Lower leg skin (tissue), 4 donors: Measurements from ENCODE around the gene CRACR2A. TPM values are rescaled to one million over a fixed set of nuclear protein-coding genes. Genes with fewer than 3 reads are reported as not detected.

Experiments used
- DNase-seq, 2 donors: peaks; one replicate each; pipeline ENCODE4 v3.0.0-alpha.2; 2019; ENCODE audit warnings: low spot score in 2 of 2
- H3K4me3 ChIP-seq: fragments of 200-600 bp; sonication (generic); 2 replicates; pipeline ENCODE4 v1.5.1; 2017; ENCODE audit warnings: mild to moderate bottlenecking, low read depth; ENCODE audit not compliant: poor library complexity, severe bottlenecking
- CTCF ChIP-seq, 3 donors: fragments of 450-650 bp; IDR thresholded peaks; one replicate each; pipeline ENCODE4 v1.5.1; 2016; ENCODE audit warnings: antibody characterized with exemption in 3 of 3, mild to moderate bottlenecking in 3 of 3, moderate library complexity in 2 of 3
- POLR2A ChIP-seq, 2 donors: fragments of 450-650 bp; IDR thresholded peaks; one replicate each; pipeline ENCODE4 v1.6.1; 2016 to 2017; ENCODE audit warnings: antibody characterized with exemption in 2 of 2, mild to moderate bottlenecking in 1 of 2, moderate library complexity in 1 of 2
- WGBS, 2 donors: methylation state at CpG; one replicate each; pipeline ENCODE4 v1.1.5; 2018; 5-methylcytosine and 5-hydroxymethylcytosine counted together
- intact Hi-C: fragments of 100-400 bp; cut with DNase I; formaldehyde crosslinking; loops from one replicate; pipeline ENCODE4 v1.15.0; 2023; ENCODE audit warnings: low total_unique reads
- total RNA-seq, 4 donors: library from RNA; depleted of rRNA; stranded (reverse); fragments of >200 nt; gene quantifications; one replicate each; pipeline ENCODE4 v1.1.0, GENCODE V29; 2016

The CRACR2A gene
- total RNA-seq, 4 donors from 2014 or later = 1.4 to 14.4 (median 6.6) TPM

GRCh38 chr12:3732901-3733300, 20.0 kb downstream of the CRACR2A start:
- 69 to 83% methylated on average over 4 of the region's 4 CpGs for WGBS, 2 donors
- TF ChIP-seq CTCF (IDR thresholded peaks at IDR 0.05) (no peak), POLR2A (IDR thresholded peaks at IDR 0.05) (no peak)
- DNase-seq = no peak
- intact Hi-C loops = no loop called here
- H3K4me3 ChIP-seq = no peak overlapping the region

DNA sequence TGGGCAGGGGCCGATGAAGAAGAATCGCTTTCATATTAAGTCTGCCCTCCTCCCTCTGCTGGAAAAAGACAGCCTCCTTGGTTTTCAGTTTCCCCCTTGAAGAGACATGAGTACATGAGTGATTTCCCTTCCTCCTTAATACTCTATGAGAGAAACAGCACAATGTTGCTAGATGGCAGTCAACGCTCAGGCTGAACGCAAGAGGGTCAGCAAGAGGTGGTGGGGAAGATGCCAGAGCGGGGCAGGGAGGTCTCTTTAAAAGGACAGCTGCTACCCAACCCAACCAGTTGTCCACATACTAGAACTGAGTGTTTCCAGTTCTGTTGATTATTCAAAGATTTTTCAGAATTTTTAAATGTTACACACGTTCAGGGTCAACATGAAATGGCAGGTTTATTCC, 22.8 kb downstream of the CRACR2A start:
- peak in 1 of 2 donors; percentile 40 for DNase-seq
- no peak for TF ChIP-seq POLR2A (IDR thresholded peaks at IDR 0.05)
- no peak for TF ChIP-seq CTCF (IDR thresholded peaks at IDR 0.05)
- WGBS, 2 donors = 87 to 94% methylated on average over 6 of the region's 6 CpGs
- intact Hi-C loops = no loop called here
- H3K4me3 ChIP-seq = no peak overlapping the region

GRCh38 chr12:3728686-3729085, 24.2 kb downstream of the CRACR2A start:
- 82 to 84% methylated on average over 6 of the region's 6 CpGs for WGBS, 2 donors
- no peak for TF ChIP-seq CTCF (IDR thresholded peaks at IDR 0.05)
- DNase-seq = peak in 1 of 2 donors; percentile 58
- H3K4me3 ChIP-seq = no peak overlapping the region
- intact Hi-C loops = loop anchor here (5.0 kb wide), 1 partner anchor 1836 kb away; no protein-coding TSS in a partner anchor

GRCh38 chr12:3727877-3728632, 24.9 kb downstream of the CRACR2A start:
- intact Hi-C loops = loop anchor here (5.0 kb wide), 1 partner anchor 1836 kb away; no protein-coding TSS in a partner anchor
- no peak for DNase-seq

DNA sequence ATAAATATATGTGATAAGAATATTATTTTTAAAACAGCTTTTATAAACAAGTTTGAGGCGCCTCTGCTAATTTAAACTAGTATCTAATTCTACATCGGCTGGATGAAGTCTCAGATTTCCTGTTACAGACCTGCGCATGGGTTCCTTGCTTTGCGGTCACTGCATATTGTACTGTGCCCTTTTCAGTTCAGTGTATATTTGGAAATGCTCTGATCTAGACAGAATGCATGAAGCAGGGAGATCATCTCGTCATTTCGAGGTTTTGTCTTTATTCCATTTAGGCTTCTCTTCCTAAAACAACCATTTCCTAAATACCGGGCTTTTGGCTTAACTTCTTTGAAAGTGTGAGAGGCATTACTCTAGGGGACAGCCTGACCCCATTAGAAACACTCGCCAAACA, 25.6 kb downstream of the CRACR2A start:
- 91 to 97% methylated on average over 8 of the region's 8 CpGs for WGBS, 2 donors
- TF ChIP-seq CTCF (IDR thresholded peaks at IDR 0.05) (no peak), POLR2A (IDR thresholded peaks at IDR 0.05) (no peak)
- intact Hi-C loops = loop anchor here (5.0 kb wide), 1 partner anchor 1835 kb away; no protein-coding TSS in a partner anchor

More at GRCh38 chr12:3727877-3728632, 24.9 kb downstream of the CRACR2A start:
- H3K4me3 ChIP-seq = no peak overlapping the region
- TF ChIP-seq POLR2A (IDR thresholded peaks at IDR 0.05) (no peak), CTCF (IDR thresholded peaks at IDR 0.05) (no peak)
- 58 to 68% methylated on average over 8 of the region's 8 CpGs for WGBS, 2 donors

More for the DNA sequence above, 25.6 kb downstream of the CRACR2A start:
- no peak for DNase-seq
- H3K4me3 ChIP-seq = no peak overlapping the region
